Transverse colon (tissue), 4 donors: ENCODE results near the gene PANK4. TPM values are rescaled to one million over a fixed set of nuclear protein-coding genes. Genes with fewer than 3 reads are reported as not detected.

ENCODE experiments used
- DNase-seq: peaks from one replicate; pipeline ENCODE4 v3.0.0-alpha.2; 2019
- H3K27ac ChIP-seq, 4 donors: fragments of 200-600 bp; sonication (generic); 2 replicates each; pipeline ENCODE4 v1.5.1; 2016 to 2018; ENCODE audit warnings: inconsistent platforms in 4 of 4
- H3K27me3 ChIP-seq: fragments of 200-600 bp; sonication (generic); 2 replicates; pipeline ENCODE4 v1.5.1; 2017; ENCODE audit warnings: inconsistent platforms
- H3K36me3 ChIP-seq, 4 donors: fragments of 200-600 bp; sonication (generic); 2 replicates each; pipeline ENCODE4 v1.5.1; 2017 to 2019; ENCODE audit warnings: inconsistent platforms in 4 of 4
- H3K4me1 ChIP-seq, 4 donors: fragments of 200-600 bp; sonication (generic); 2 replicates each; pipeline ENCODE4 v1.5.1; 2017 to 2020; ENCODE audit warnings: inconsistent platforms in 4 of 4
- H3K4me3 ChIP-seq, 4 donors: fragments of 200-600 bp; sonication (generic); 1 replicate in 1 of 4; 2 replicates in 3 of 4; pipeline versions ENCODE4 v1.5.1 to v1.6.1; 2017 to 2019; ENCODE audit warnings: inconsistent platforms in 4 of 4
- H3K9me3 ChIP-seq, 2 donors: fragments of 200-600 bp; sonication (generic); 2 replicates each; pipeline ENCODE4 v1.5.1; 2017 to 2019; ENCODE audit warnings: inconsistent platforms in 2 of 2
- CTCF ChIP-seq, 5 experiments: fragments of 200-600 bp in 3 of 5; fragments of 450-650 bp in 2 of 5; sonication (generic) in 3 of 5; IDR thresholded peaks; 1 replicate in 2 of 5; 2 replicates in 3 of 5; pipeline ENCODE4 v1.5.1; 2016 to 2017; ENCODE audit warnings: antibody characterized with exemption in 5 of 5, inconsistent platforms in 3 of 5, mild to moderate bottlenecking in 2 of 5, moderate library complexity in 1 of 5
- EP300 ChIP-seq: sonication (generic); formaldehyde crosslinking; IDR thresholded peaks from one replicate; pipeline ENCODE4 v1.6.1; 2017; ENCODE audit warnings: antibody characterized with exemption, low read depth
- POLR2AphosphoS5 ChIP-seq, 3 donors: sonication (generic); formaldehyde crosslinking; IDR thresholded peaks; one replicate each; pipeline ENCODE4 v1.6.1; 2016; ENCODE audit warnings: antibody characterized with exemption in 3 of 3
- WGBS, 2 donors: methylation state at CpG; one replicate each; pipeline ENCODE4 v1.1.5; 2018; ENCODE audit warnings: low coverage in 1 of 2; 5-methylcytosine and 5-hydroxymethylcytosine counted together
- in situ Hi-C, 4 donors: fragments of 200-750 bp; cut with MboI; loops; one replicate each; pipeline versions ENCODE4 v1.15.0 to v1.15.1; 2017; ENCODE audit warnings: low sequenced_read_pairs in 3 of 4, low pct_ligation_motif_present in 1 of 4, low pct_unique_long_range_greater_than_20kb in 1 of 4
- intact Hi-C: fragments of 100-400 bp; cut with DNase I; formaldehyde crosslinking; loops from one replicate; pipeline ENCODE4 v1.15.1; 2023; ENCODE audit warnings: low total_unique reads
- total RNA-seq, 4 donors: library from RNA; depleted of rRNA; stranded (reverse); fragments of >200 nt; gene quantifications; one replicate each; pipeline ENCODE4 v1.1.0, GENCODE V29; 2016

The PANK4 gene
- total RNA-seq, 4 donors from 2014 or later = 41.1 to 58.3 (median 47.3) TPM

GRCh38 chr1:2458687-2459086 is 67.7 kb downstream of the PANK4 start:
- in situ Hi-C loops = no loop called here

More at GRCh38 chr1:2458687-2459086, 67.7 kb downstream of the PANK4 start:
- Histone ChIP-seq H3K9me3 (no peaks in the 10 kb centered on the region), H3K27me3 (peaks cover 22% of the 10 kb centered on the region), H3K27ac (no peak overlapping the region), H3K36me3 (no peaks in the 10 kb centered on the region), H3K4me1 (no peaks in the 10 kb centered on the region), H3K4me3 (no peak overlapping the region)
- TF ChIP-seq EP300 (no peak), POLR2AphosphoS5 (IDR thresholded peaks at IDR 0.05) (no peak), CTCF (IDR thresholded peaks at IDR 0.05) (no peak)
- no peak for DNase-seq
- intact Hi-C loops = no loop called here
- 76% methylated on average over 16 of the region's 18 CpGs; no CpG with 5 or more reads in 1 of the 2 donors for WGBS, 2 donors

Other genes with a start within 250 kb of the PANK4 start
- gene MORN1, start 135.0 kb downstream of the PANK4 start, total RNA-seq = 10 to 100 TPM in 3 of 4 donors, 1 to 10 TPM in 1; 3.0 to 34.0 (median 12.5) TPM
- gene RER1, start 134.8 kb downstream of the PANK4 start, total RNA-seq = 100 to 1,000 TPM in 3 of 4 donors, 10 to 100 TPM in 1; 36.2 to 129 (median 111) TPM
- 10 to 100 TPM; 16.9 to 28.8 (median 21.3) TPM for gene PEX10, start 114.0 kb downstream of the PANK4 start, total RNA-seq
- gene PLCH2, start 50.3 kb downstream of the PANK4 start, total RNA-seq = 1 to 10 TPM in 3 of 4 donors, under 1 TPM in 1; 1.00 to 7.3 (median 4.6) TPM
- gene HES5, start 3.7 kb upstream of the PANK4 start, total RNA-seq = 1 to 10 TPM in 1 of 4 donors, under 1 TPM in 1, not detected in 2; 0.64 to 1.1 TPM
- 100 to 1,000 TPM; 178 to 758 (median 278) TPM for gene TNFRSF14, start 29.8 kb upstream of the PANK4 start, total RNA-seq
- 100 to 1,000 TPM in 1 of 4 donors, 10 to 100 TPM in 3; 33.7 to 101 (median 50.1) TPM for gene PRXL2B, start 60.2 kb upstream of the PANK4 start, total RNA-seq
- gene MMEL1, start 106.4 kb upstream of the PANK4 start, total RNA-seq = 10 to 100 TPM in 3 of 4 donors, not detected in 1; 10.5 to 16.7 (median 12.4) TPM